ENCODE measurements around the gene SFSWAP.

The SFSWAP gene

GRCh38 chr12:131732996-131733615 lies 22.2 kb downstream of the SFSWAP start:
- Histone ChIP-seq H3K9ac (ENCODE audit: low read depth, low read length, poor library complexity) (no peak overlapping the region), H2BK15ac (ENCODE audit: low read length) (no peak overlapping the region), H3K23ac (ENCODE audit: low read depth, low read length, poor library complexity) (no peak overlapping the region), H3K27ac (replicated peaks; ENCODE audit: low read length) (no peak overlapping the region), H3K4me1 (ENCODE audit: control insufficient read depth in 2 of 2, insufficient read depth in 1 of 2, low read depth in 1 of 2, low read length in 2 of 2) (peaks cover 0 to 6% of the 10 kb centered on the region in 2 donors), H3K18ac (ENCODE audit: low read length) (no peak overlapping the region), H2AFZ (ENCODE audit: low read length) (no peak overlapping the region), H4K91ac (ENCODE audit: low read depth, low read length, poor library complexity) (no peak overlapping the region), H3K14ac (ENCODE audit: low read length) (no peak overlapping the region), H2BK5ac (ENCODE audit: low read length) (peak overlapping the region; percentile 75), H3K9me3 (replicated peaks in 1 of 2; ENCODE audit: control insufficient read depth in 2 of 2, insufficient read depth in 1 of 2, low read depth in 1 of 2, low read length in 2 of 2) (no peaks in the 10 kb centered on the region), H3K27me3 (ENCODE audit: control insufficient read depth in 3 of 3, insufficient read depth in 3 of 3, low read depth in 1 of 3, low read length in 3 of 3) (no peaks in the 10 kb centered on the region), H4K8ac (ENCODE audit: low read depth, low read length) (no peak overlapping the region), H3K36me3 (replicated peaks in 1 of 2; ENCODE audit: control insufficient read depth in 2 of 2, insufficient read depth in 2 of 2, low read length in 2 of 2) (peaks cover 61 to 94% of the 10 kb centered on the region in 2 donors), H3K4ac (ENCODE audit: low read length) (no peak overlapping the region), H2BK12ac (ENCODE audit: low read length) (no peak overlapping the region), H3K4me2 (ENCODE audit: insufficient read depth, low read length, poor library complexity, severe bottlenecking) (no peak overlapping the region), H3K4me3 (ENCODE audit: low read length in 2 of 2) (no peak overlapping the region), H3K79me1 (ENCODE audit: low read depth, low read length) (peaks cover 4% of the 10 kb centered on the region), H2AK5ac (ENCODE audit: low read depth, low read length) (no peak overlapping the region), H2BK120ac (ENCODE audit: low read depth, low read length) (no peak overlapping the region)
- DNase-seq (ENCODE audit: low spot score) = no peak
- WGBS, 2 donors (ENCODE audit: extremely low coverage in 2 of 2, insufficient read length in 2 of 2, insufficient replicate concordance in 1 of 2) = no CpG with 5 or more reads among the region's 21 CpGs

GRCh38 chr12:131733874-131734273 lies 23.0 kb downstream of the SFSWAP start:
- H3K4ac ChIP-seq (ENCODE audit: low read length) = no peak overlapping the region
- H4K91ac ChIP-seq (ENCODE audit: low read depth, low read length, poor library complexity) = no peak overlapping the region
- H3K9ac ChIP-seq (ENCODE audit: low read depth, low read length, poor library complexity) = no peak overlapping the region
- H3K27me3 ChIP-seq (ENCODE audit: control insufficient read depth in 3 of 3, insufficient read depth in 3 of 3, low read depth in 1 of 3, low read length in 3 of 3) = no peaks in the 10 kb centered on the region
- no peak overlapping the region for H2BK120ac ChIP-seq (ENCODE audit: low read depth, low read length)
- no peak overlapping the region for H3K14ac ChIP-seq (ENCODE audit: low read length)
- no peak overlapping the region for H2AK5ac ChIP-seq (ENCODE audit: low read depth, low read length)
- no peak overlapping the region for H2BK12ac ChIP-seq (ENCODE audit: low read length)
- no peak overlapping the region for H3K27ac ChIP-seq (replicated peaks; ENCODE audit: low read length)
- peaks cover 4% of the 10 kb centered on the region for H3K79me1 ChIP-seq (ENCODE audit: low read depth, low read length)
- H2BK15ac ChIP-seq (ENCODE audit: low read length) = no peak overlapping the region
- H3K23ac ChIP-seq (ENCODE audit: low read depth, low read length, poor library complexity) = peak overlapping the region; percentile 65
- peak overlapping the region; percentile 75 for H2BK5ac ChIP-seq (ENCODE audit: low read length)
- H2AFZ ChIP-seq (ENCODE audit: low read length) = no peak overlapping the region
- no peak overlapping the region for H3K4me2 ChIP-seq (ENCODE audit: insufficient read depth, low read length, poor library complexity, severe bottlenecking)
- no peak overlapping the region for H3K18ac ChIP-seq (ENCODE audit: low read length)
- DNase-seq (ENCODE audit: low spot score) = no peak
- H3K4me3 ChIP-seq (ENCODE audit: low read length in 2 of 2) = peak overlapping the region in 1 of 2 donors; percentile 61
- peaks cover 54 to 94% of the 10 kb centered on the region in 2 donors for H3K36me3 ChIP-seq (replicated peaks in 1 of 2; ENCODE audit: control insufficient read depth in 2 of 2, insufficient read depth in 2 of 2, low read length in 2 of 2)
- H4K8ac ChIP-seq (ENCODE audit: low read depth, low read length) = peak overlapping the region; percentile 43
- H3K9me3 ChIP-seq (replicated peaks in 1 of 2; ENCODE audit: control insufficient read depth in 2 of 2, insufficient read depth in 1 of 2, low read depth in 1 of 2, low read length in 2 of 2) = no peaks in the 10 kb centered on the region
- H3K4me1 ChIP-seq (ENCODE audit: control insufficient read depth in 2 of 2, insufficient read depth in 1 of 2, low read depth in 1 of 2, low read length in 2 of 2) = peaks cover 0 to 6% of the 10 kb centered on the region in 2 donors
- WGBS, 2 donors (ENCODE audit: extremely low coverage in 2 of 2, insufficient read length in 2 of 2, insufficient replicate concordance in 1 of 2) = no CpG with 5 or more reads among the region's 10 CpGs

- Histone ChIP-seq H3K4me2 (ENCODE audit: insufficient read depth, low read length, poor library complexity, severe bottlenecking) (no peak overlapping the region), H3K14ac (ENCODE audit: low read length) (no peak overlapping the region), H3K4me1 (ENCODE audit: control insufficient read depth in 2 of 2, insufficient read depth in 1 of 2, low read depth in 1 of 2, low read length in 2 of 2) (peaks cover 0 to 6% of the 10 kb centered on the region in 2 donors), H3K9ac (ENCODE audit: low read depth, low read length, poor library complexity) (no peak overlapping the region), H4K91ac (ENCODE audit: low read depth, low read length, poor library complexity) (no peak overlapping the region), H3K27ac (replicated peaks; ENCODE audit: low read length) (no peak overlapping the region), H2BK120ac (ENCODE audit: low read depth, low read length) (no peak overlapping the region), H2AFZ (ENCODE audit: low read length) (no peak overlapping the region), H3K9me3 (replicated peaks in 1 of 2; ENCODE audit: control insufficient read depth in 2 of 2, insufficient read depth in 1 of 2, low read depth in 1 of 2, low read length in 2 of 2) (no peaks in the 10 kb centered on the region), H2BK5ac (ENCODE audit: low read length) (no peak overlapping the region), H4K8ac (ENCODE audit: low read depth, low read length) (no peak overlapping the region), H3K4ac (ENCODE audit: low read length) (no peak overlapping the region), H2AK5ac (ENCODE audit: low read depth, low read length) (no peak overlapping the region), H3K23ac (ENCODE audit: low read depth, low read length, poor library complexity) (no peak overlapping the region), H3K27me3 (ENCODE audit: control insufficient read depth in 3 of 3, insufficient read depth in 3 of 3, low read depth in 1 of 3, low read length in 3 of 3) (no peaks in the 10 kb centered on the region), H2BK15ac (ENCODE audit: low read length) (no peak overlapping the region), H2BK12ac (ENCODE audit: low read length) (no peak overlapping the region), H3K36me3 (replicated peaks in 1 of 2; ENCODE audit: control insufficient read depth in 2 of 2, insufficient read depth in 2 of 2, low read length in 2 of 2) (peaks cover 51 to 92% of the 10 kb centered on the region in 2 donors), H3K18ac (ENCODE audit: low read length) (no peak overlapping the region), H3K4me3 (ENCODE audit: low read length in 2 of 2) (no peak overlapping the region), H3K79me1 (ENCODE audit: low read depth, low read length) (peaks cover 4% of the 10 kb centered on the region)
- no peak for DNase-seq (ENCODE audit: low spot score)
- WGBS, 2 donors (ENCODE audit: extremely low coverage in 2 of 2, insufficient read length in 2 of 2, insufficient replicate concordance in 1 of 2) = no CpG with 5 or more reads among the region's 30 CpGs
Observed at GRCh38 chr12:131734336-131735152, 23.7 kb downstream of the SFSWAP start.

GRCh38 chr12:131735153-131735456 lies 24.2 kb downstream of the SFSWAP start:
- Histone ChIP-seq H3K4me1 (ENCODE audit: control insufficient read depth in 2 of 2, insufficient read depth in 1 of 2, low read depth in 1 of 2, low read length in 2 of 2) (peaks cover 0 to 3% of the 10 kb centered on the region in 2 donors), H3K14ac (ENCODE audit: low read length) (no peak overlapping the region)

More at GRCh38 chr12:131735153-131735456, 24.2 kb downstream of the SFSWAP start:
- WGBS, 2 donors (ENCODE audit: extremely low coverage in 2 of 2, insufficient read length in 2 of 2, insufficient replicate concordance in 1 of 2) = no CpG with 5 or more reads among the region's 10 CpGs
- no peak overlapping the region for H3K4me3 ChIP-seq (ENCODE audit: low read length in 2 of 2)
- no peaks in the 10 kb centered on the region for H3K27me3 ChIP-seq (ENCODE audit: control insufficient read depth in 3 of 3, insufficient read depth in 3 of 3, low read depth in 1 of 3, low read length in 3 of 3)
- no peak overlapping the region for H3K4ac ChIP-seq (ENCODE audit: low read length)
- H2AFZ ChIP-seq (ENCODE audit: low read length) = no peak overlapping the region
- H2BK12ac ChIP-seq (ENCODE audit: low read length) = no peak overlapping the region
- H2BK120ac ChIP-seq (ENCODE audit: low read depth, low read length) = no peak overlapping the region
- no peak overlapping the region for H2AK5ac ChIP-seq (ENCODE audit: low read depth, low read length)
- H3K9ac ChIP-seq (ENCODE audit: low read depth, low read length, poor library complexity) = no peak overlapping the region
- no peak for DNase-seq (ENCODE audit: low spot score)
- no peak overlapping the region for H2BK15ac ChIP-seq (ENCODE audit: low read length)
- no peak overlapping the region for H2BK5ac ChIP-seq (ENCODE audit: low read length)
- H3K18ac ChIP-seq (ENCODE audit: low read length) = no peak overlapping the region
- H3K79me1 ChIP-seq (ENCODE audit: low read depth, low read length) = peaks cover 4% of the 10 kb centered on the region
- no peak overlapping the region for H3K4me2 ChIP-seq (ENCODE audit: insufficient read depth, low read length, poor library complexity, severe bottlenecking)
- H4K91ac ChIP-seq (ENCODE audit: low read depth, low read length, poor library complexity) = no peak overlapping the region
- peaks cover 0 to 3% of the 10 kb centered on the region in 2 donors for H3K9me3 ChIP-seq (replicated peaks in 1 of 2; ENCODE audit: control insufficient read depth in 2 of 2, insufficient read depth in 1 of 2, low read depth in 1 of 2, low read length in 2 of 2)
- H3K36me3 ChIP-seq (replicated peaks in 1 of 2; ENCODE audit: control insufficient read depth in 2 of 2, insufficient read depth in 2 of 2, low read length in 2 of 2) = peaks cover 51 to 92% of the 10 kb centered on the region in 2 donors
- no peak overlapping the region for H4K8ac ChIP-seq (ENCODE audit: low read depth, low read length)
- no peak overlapping the region for H3K27ac ChIP-seq (replicated peaks; ENCODE audit: low read length)
- H3K23ac ChIP-seq (ENCODE audit: low read depth, low read length, poor library complexity) = no peak overlapping the region

All from neuronal stem cell (in vitro differentiated cells).